H1 (cell line): ENCODE data around the gene E2F1.

Experiments used
- CBX8 ChIP-seq: fragments of 300-800, 300-1000 bp; sonication (generic); IDR thresholded peaks from 2 replicates; pipeline ENCODE4 v1.7.1; 2016; ENCODE audit warnings: low read depth, low read length, borderline replicate concordance
- EZH2 ChIP-seq: fragments of 200-600 bp; sonication (generic); IDR thresholded peaks from 2 replicates; pipeline ENCODE4 v1.7.1; 2012; ENCODE audit warnings: low read depth, mild to moderate bottlenecking, moderate library complexity, low read length, inconsistent platforms; ENCODE audit not compliant: severe bottlenecking
- HDAC6 ChIP-seq: IDR thresholded peaks from one replicate; pipeline ENCODE4 v1.7.1; 2012; ENCODE audit warnings: low read depth, mild to moderate bottlenecking, inconsistent platforms, low read length, moderate library complexity
- POLR2AphosphoS5 ChIP-seq: IDR thresholded peaks from 2 replicates; pipeline ENCODE4 v1.6.1; 2011; ENCODE audit warnings: low read depth, low read length
- RXRA ChIP-seq: IDR thresholded peaks from 2 replicates; pipeline ENCODE4 v1.6.1; 2011; ENCODE audit warnings: low read depth, mild to moderate bottlenecking, low read length, moderate library complexity; ENCODE audit not compliant: insufficient read depth
- TAF1 ChIP-seq: IDR thresholded peaks from 2 replicates; pipeline ENCODE4 v1.6.1; 2011; ENCODE audit warnings: mild to moderate bottlenecking, low read depth, low read length
- TBP ChIP-seq: IDR thresholded peaks from 2 replicates; pipeline ENCODE4 v1.6.1; 2011; ENCODE audit warnings: low read depth, low read length, improper control_type of control experiment
- TCF12 ChIP-seq: IDR thresholded peaks from 2 replicates; pipeline ENCODE4 v1.6.1; 2011; ENCODE audit warnings: low read depth, mild to moderate bottlenecking, low read length

DNA sequence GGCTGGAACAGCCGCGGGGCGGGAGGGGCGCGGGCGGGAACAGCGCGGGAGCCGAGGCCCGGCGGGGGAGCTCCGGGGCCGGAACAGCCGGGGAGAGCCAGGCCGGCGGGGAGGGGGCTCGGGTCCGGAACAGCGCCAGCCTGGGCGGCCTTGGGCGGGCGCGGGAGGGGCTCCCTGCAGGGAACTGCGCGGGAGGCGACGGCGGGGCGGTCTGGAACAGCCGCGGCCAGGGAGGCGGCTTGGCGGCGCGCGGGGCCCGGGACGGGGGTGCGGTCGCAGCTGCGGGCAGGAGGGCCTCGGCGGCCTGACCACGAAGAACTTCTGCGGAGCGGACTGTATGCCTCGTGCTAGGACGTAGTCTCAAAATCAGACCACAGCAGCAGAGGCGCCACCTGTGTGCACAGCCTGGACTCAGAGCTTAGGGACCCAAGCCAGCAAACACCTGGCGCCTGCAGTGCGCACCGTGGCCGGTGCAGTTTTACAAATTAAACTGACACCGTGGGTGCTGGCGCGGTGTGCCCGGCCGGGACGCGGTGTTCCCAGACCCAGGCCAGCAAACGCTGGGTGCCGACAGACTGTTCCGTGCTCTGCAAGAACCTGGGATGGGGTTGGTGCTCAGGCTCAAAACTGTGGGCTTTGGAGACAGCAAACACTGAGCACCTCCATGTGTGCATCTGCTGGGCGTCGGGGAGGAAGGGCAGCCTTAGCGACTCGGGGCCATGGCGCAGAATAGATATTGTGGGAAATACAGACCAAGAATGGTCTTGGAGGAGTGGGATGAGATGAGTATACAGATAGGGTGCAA lies 46.2 kb upstream of the E2F1 start:
- no peak for TF ChIP-seq POLR2AphosphoS5
- TF ChIP-seq CBX8, result no peak
- TF ChIP-seq TAF1, result no peak; the same call in 1 of the 2 replicates
- no peak for TF ChIP-seq TCF12
- no peak for TF ChIP-seq EZH2
- no peak for TF ChIP-seq RXRA
- TF ChIP-seq HDAC6, result no peak
- no peak for TF ChIP-seq TBP
